ENCODE data around the gene GRID1. TPM values are rescaled to one million over a fixed set of nuclear protein-coding genes. Genes with fewer than 3 reads are reported as not detected.

Gene GRID1
- total RNA-seq, 1 experiment from 2014 or later: 0.17 TPM

DNA sequence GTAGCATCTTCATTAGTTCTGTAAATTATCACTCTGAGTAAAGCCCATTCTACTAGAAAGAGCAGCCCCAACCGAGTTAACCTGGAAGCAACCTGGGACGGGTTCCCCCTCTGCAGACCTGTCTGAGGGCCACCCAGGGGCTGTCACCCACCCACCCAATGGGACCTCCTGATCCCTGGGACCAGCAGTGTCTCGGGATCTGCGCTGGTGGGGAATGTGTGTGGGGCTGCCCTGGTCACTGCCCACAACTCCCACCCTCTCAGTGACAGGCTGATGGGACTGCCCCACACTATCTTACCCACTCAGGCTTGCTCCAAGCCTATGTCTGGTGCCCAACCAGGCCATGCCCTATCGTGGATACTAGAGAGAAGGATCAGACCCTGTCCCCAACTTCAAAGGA, 215.0 kb downstream of the GRID1 start:
- in situ Hi-C loops (cut with HindIII; ENCODE audit: low sequenced_read_pairs): no loop called here
- DNase-seq (ENCODE audit: low spot score): no peak

DNA sequence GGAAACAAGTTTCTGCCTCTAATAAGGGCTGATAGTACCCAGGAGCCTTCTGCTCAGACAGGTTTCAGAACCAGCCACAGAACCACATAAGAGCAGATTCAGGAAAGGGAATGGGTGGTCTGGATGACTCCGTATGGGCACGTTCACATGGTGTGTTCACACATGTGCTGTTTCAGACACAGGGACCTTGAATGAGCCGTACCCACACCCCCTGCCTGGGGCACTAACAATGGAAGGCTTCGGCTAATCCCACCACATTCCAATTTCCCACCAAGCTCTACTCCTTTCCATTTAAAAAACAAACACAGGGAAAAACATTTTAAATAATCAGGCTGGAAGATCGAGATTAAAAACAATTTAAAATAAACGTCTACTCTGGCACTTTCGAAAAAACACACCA, 217.3 kb downstream of the GRID1 start:
- in situ Hi-C loops (cut with HindIII; ENCODE audit: low sequenced_read_pairs): no loop called here
- DNase-seq (ENCODE audit: low spot score): no peak

DNA sequence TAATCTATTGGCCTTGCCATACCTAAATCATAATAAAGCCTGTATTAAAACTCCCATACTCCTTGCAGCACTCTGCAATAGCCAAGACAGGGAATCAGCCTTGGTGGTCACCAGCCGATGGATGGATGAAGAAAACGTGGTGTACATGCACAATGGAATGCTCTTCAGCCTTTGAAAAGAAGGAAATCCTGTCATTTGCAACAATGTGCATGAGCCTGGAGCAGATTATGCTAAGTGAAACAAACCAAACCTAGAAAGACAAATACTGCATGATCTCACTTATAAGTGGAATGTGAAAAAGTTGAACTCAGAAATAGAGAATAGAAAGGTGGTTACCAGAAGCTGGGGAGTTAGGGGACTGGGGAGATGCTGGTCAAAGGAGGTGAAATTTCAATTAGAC, 218.5 kb downstream of the GRID1 start:
- DNase-seq (ENCODE audit: low spot score): no peak
- in situ Hi-C loops (cut with HindIII; ENCODE audit: low sequenced_read_pairs): no loop called here

DNA sequence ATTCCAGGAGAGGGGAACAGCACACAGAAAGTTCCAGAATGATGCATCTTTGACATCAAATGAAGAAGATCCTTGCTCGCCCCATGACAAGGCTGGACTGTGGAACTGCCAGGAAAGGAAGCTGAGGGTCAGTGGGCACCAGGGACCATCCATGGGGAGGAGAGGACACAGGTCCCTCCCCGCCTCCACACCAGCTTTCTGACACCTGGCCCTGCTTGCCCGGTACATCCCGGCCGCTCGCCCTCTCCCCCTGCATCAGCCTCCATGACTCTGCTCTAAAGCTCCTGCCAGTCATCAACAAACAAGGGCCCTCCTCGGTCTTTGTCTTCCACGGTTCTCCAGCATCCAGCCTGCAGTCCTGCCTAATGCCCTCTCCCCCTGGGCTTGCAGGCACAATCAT, 222.3 kb downstream of the GRID1 start:
- no peak for DNase-seq (ENCODE audit: low spot score)
- in situ Hi-C loops (cut with HindIII; ENCODE audit: low sequenced_read_pairs): no loop called here

DNA sequence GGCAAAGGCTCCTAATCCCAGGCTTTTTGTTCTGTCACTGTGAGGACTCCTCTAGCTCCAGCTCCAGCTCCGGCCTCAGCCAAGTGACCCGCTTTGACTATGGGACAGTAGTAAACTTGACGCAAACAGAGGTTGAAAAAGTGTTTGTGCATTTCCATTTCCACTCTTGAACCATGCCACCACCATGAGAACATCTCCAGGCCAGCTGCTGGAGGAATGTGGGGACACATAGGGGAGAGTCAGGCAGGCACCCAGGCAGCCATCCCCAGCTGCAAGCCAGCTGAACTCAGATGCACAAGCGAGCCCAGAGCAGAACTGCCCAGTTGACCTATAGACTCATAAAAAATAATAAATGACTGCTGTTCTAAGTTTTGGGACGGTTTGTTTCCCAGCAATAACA, 224.7 kb downstream of the GRID1 start:
- in situ Hi-C loops (cut with HindIII; ENCODE audit: low sequenced_read_pairs): no loop called here
- no peak for DNase-seq (ENCODE audit: low spot score)

DNA sequence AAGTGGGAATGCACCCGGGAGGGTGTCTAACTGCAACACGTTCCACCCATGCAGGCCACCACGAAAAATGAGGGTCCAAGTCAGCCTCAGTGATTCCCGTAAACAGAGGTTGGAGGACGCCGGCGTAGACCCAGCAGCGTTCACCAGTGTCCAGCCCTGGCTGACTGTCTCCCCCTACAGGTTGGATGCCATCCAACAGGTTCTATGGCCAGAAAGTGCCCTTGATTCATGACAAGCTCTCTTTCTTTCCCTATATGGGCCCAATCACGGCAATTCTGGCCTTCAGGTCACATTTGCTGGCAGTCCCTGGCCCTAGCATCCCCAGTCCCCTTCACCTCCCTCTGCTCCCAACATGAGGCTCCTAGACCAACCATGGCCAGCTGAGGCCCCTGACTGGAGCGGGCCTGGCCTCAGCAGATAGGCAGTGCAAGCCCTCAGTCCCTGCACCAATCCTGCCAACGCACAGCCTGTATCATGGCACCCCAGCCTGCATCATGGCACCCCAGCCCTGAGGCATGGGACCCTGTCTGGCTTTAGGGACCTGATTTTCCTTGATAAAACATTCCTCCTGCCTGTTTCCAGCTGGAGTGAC, 227.4 kb downstream of the GRID1 start:
- peak; percentile 9 for DNase-seq (ENCODE audit: low spot score)
- in situ Hi-C loops (cut with HindIII; ENCODE audit: low sequenced_read_pairs): no loop called here

DNA sequence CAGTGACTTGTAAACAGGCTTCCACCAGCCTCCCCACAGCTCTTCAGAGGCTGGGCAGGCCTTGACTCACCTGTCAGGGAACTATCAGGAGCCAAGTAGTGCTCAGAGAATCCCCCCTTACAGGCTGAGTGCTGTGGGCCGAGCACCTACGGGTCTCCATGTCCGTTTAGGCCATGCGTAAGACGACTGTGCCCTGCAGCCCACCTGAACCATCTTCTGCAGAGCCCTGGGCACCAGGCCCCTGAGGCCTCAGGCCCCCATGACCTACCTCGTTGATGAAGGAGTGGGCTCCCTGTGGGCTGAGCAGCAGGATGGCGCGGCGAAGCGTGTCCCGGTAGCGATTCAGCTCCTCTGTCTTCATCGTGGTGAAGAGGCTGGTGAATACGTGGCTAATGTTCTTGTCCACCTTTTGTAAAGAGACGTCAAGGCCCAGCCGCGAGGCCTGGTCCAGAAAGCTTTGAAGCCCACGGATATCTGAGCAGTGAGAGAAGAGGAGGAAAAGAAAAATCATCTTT, 228.0 kb downstream of the GRID1 start:
- DNase-seq (ENCODE audit: low spot score): no peak
- in situ Hi-C loops (cut with HindIII; ENCODE audit: low sequenced_read_pairs): no loop called here

DNA sequence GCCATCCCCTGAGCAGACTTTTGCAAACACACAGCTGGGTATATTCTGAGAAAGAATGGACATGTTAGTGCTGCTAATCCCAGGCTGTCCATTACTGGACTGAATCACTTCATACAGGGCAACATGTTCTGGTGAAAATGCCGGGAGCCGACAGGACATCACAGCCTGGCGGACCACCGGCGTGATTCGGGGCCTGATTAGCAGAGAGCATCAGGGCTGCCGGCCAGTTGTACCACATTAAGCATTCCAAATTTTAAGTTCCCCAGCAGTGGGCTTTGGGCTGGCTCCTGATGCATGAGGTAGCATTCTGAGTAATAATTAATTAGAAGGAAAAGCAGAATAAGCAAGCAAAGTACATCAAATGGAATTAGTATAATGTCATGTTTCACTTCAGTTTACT, 229.0 kb downstream of the GRID1 start:
- no peak for DNase-seq (ENCODE audit: low spot score)
- in situ Hi-C loops (cut with HindIII; ENCODE audit: low sequenced_read_pairs): no loop called here

DNA sequence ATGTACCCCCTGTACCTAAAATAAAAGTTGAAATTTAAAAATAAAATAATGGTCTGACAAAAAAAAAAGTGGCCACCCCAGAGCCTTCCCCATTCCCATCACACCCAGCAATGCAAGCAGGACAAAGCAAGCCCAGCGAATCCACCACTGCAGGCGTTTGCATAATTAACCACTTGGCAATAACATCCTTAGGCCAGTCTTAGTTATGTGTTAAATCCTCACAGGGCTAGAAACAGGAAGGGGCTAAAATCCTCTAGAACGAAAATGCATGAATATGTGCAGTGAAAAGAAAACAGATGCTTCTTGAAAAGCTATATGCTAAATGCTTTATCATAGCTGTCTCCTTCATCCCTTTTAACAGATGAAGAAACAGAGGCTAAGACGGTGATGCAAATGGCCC, 229.7 kb downstream of the GRID1 start:
- no peak for DNase-seq (ENCODE audit: low spot score)
- in situ Hi-C loops (cut with HindIII; ENCODE audit: low sequenced_read_pairs): no loop called here

DNA sequence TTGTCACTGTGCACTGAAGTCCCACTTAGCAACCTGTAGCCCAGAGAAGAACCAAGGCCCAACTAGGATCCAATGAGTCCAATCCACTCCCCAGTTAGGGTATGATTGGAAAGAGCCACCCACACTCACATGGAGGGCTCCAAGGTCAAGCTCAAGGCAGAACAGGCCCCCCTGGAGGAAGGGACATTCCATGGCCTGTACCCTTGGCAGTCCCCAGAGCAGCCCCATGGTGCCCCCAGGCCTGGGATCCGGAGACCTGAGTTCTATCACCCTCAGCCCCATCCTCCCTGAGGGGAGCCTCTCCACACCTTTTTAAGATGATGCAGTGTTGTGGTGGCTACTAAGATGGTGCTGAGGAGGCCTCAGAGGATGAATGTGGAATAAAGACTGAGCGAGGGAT, 231.4 kb downstream of the GRID1 start:
- no peak for DNase-seq (ENCODE audit: low spot score)
- in situ Hi-C loops (cut with HindIII; ENCODE audit: low sequenced_read_pairs): no loop called here

DNA sequence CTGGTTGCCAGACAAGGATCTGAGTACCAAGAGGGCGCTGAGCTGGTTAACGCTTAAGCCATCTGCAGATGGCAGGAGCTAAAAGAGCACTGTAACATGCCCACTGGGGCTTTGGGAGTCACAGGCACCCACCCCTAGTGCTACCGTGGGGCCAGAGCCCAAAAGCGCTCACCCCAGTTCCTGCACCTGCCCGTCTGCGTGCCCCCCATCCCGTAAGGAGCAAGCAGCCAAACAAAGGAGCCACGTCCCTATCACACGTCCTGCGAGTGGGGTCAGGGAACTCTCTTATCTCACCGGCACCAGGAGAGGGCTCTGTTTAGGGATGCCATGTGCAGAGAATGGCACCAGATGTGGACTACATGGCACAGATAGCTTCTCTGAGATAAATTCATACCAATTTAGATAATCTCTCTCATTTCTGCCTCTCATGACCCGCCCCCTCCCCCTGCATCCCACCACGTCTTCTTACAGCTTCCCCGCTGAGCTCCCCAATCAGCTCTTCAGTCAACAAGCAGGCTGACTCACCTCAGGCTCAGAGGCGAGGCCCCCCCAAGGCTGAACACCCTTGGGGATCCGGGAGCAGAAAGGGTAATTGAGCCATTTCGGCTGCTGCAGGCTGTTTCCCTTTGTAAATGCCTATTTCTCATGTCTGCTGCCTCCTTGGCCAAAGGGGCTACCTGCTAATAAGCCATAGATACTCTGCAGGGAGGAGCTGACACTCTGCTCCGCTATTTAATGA, 235.7 kb downstream of the GRID1 start:
- DNase-seq (ENCODE audit: low spot score): no peak
- in situ Hi-C loops (cut with HindIII; ENCODE audit: low sequenced_read_pairs): no loop called here

DNA sequence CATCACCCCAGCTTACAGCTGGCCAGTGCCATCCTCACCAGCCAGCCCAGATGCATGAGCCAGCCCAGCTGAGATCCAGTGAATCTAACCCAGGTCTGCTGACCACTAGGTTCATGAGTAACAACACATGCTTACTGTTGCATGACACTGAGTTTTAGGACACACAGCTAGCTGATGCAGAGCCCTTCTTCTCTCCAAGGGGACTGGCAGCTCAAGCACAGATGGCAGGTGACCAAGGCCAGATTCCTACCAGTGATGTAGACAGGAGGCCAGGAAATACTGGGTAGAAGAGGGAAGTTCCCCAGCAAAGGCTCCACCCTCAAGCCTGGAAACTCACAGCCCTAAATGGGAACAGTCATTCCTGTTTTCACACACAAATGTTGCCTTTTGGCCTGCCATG, 236.6 kb downstream of the GRID1 start:
- in situ Hi-C loops (cut with HindIII; ENCODE audit: low sequenced_read_pairs): no loop called here
- no peak for DNase-seq (ENCODE audit: low spot score)

DNA sequence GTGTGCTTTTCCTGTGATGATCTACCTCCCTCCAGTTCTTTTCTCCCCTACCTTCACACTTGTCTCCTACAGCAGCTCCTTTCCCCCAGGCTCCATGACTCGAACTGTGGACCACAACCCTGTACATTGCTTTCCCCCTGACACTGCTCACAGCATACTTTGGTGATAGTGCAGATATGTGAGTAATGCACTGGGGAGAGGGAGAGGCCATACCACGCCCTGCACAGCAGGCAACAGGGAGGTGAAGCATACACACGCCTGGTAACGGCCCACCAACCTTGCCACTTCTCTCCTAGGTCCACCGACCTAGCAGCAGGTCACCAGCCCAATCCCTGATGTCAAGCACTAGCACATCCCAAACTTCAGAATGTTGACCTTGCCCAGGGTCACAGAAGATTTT, 238.2 kb downstream of the GRID1 start:
- in situ Hi-C loops (cut with HindIII; ENCODE audit: low sequenced_read_pairs): no loop called here
- no peak for DNase-seq (ENCODE audit: low spot score)

DNA sequence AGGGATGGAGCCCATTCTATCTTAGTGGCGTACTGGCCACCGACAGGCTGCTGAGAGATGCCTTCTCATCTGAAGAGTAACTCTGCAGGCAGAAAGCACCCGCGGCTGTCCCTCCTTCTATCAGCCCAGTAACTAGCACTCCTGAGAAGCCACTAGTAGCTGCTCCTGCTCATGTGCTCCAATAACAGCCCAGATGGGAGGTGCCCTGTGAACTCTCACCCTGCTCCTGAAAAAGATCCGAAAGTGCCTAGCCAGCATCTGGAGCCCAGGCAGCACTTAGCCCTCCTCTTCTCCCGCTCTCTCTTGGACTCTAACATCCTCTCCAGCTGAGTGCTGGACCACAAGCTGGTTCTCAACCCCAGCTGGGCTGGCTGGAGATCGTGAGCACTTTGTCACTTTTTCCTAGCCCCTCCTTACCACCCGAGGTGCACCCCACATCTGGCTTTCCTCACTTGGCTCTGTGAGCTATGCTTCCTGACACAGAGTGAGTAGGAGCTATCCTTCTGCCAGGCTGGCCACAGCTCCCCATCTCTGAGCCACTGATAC, 239.2 kb downstream of the GRID1 start:
- no peak for DNase-seq (ENCODE audit: low spot score)
- in situ Hi-C loops (cut with HindIII; ENCODE audit: low sequenced_read_pairs): no loop called here

DNA sequence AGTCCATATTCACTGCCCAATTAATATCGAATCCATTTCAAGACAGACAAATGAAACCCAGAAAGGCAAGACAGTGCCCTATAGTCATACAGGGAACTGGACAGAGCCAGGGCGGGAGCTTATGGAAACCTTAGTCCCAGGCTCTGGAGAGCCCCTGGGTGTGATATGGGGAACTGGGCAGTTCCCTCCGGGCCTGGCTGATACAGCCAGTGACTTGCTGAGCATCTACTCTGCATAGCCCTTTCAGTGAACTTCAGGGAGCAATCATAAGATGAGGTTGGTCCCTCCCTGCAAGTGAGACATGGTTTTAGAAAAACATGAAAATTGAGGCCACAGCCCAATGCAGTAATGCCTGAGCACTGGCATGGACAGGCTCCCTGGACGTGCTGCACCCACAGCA, 241.9 kb downstream of the GRID1 start:
- in situ Hi-C loops (cut with HindIII; ENCODE audit: low sequenced_read_pairs): no loop called here
- DNase-seq (ENCODE audit: low spot score): no peak

DNA sequence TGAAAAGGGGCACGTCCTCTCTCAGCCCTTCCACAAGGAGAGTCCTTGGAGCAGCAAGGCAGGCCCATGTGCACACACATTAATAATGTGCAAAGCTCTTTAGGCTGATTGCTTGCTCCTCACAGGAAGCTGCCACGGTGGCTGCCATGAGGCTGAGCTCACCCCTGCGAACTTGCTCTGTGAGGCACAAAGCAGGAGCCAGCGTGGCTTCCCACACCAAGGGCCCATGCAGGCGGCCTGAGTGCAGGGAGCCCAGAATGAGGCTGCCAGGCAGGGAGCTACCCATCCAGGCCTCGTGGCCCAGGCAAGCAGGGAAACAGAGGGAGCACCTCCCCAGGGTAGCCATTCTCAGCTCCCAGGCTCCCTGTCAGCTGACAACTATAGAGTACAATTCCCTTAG, 242.9 kb downstream of the GRID1 start:
- in situ Hi-C loops (cut with HindIII; ENCODE audit: low sequenced_read_pairs): no loop called here
- DNase-seq (ENCODE audit: low spot score): no peak

DNA sequence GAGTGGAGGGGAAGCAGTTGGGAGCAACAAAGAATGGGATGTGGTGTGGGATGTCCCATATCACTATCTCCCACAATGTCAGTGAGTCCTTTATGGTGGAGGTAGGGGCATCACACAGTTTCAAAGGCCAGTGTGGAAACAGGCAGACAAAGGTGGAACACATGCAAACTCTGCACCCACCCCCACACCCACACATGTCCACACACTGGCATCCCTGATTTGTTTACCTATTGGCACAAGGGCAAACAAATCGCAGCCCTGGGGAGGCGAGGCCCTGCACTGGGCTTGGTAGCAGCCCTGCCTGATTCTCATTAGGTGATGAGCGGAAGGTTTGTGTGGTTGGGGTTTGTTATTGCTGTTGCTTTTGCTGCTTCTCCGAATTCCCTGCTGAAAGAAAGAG, 243.3 kb downstream of the GRID1 start:
- in situ Hi-C loops (cut with HindIII; ENCODE audit: low sequenced_read_pairs): no loop called here
- no peak for DNase-seq (ENCODE audit: low spot score)

DNA sequence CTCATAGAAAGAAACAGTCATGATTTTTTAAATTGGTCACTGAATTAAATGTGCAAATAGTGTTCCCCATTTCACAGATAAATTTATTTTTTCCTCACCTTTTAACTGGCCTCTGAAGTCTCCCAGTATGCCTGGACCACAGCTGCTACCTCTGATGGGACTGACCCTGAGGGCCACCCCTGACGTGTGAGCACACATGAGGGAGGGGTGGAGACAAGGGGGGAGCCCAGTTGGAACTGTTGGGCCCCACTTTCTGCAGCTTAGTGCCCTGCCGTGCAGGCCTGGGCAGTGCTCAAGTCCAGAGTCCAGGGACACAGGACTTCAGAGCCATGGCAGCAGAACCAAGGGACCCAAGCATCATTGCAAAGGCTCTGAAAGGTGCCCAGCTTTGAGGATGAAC, 243.9 kb downstream of the GRID1 start:
- in situ Hi-C loops (cut with HindIII; ENCODE audit: low sequenced_read_pairs): no loop called here

DNA sequence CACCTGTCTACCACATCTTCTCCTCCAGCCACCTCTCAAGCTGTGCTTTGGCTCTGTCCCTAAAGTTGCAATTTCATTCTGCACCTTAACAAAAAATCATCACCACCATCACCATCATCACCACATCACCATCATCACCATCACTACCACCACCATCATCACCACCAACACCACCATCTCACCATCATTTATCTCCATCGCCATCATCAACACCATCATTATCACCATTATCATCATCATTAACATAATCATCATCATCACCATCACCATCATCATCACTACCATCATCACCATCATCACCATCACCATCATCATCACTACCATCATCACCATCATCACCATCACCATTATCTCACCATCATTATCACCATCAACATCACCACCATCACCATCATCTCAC, 245.4 kb downstream of the GRID1 start:
- in situ Hi-C loops (cut with HindIII; ENCODE audit: low sequenced_read_pairs): no loop called here

More for the DNA sequence above, 243.9 kb downstream of the GRID1 start:
- no peak for DNase-seq (ENCODE audit: low spot score)

DNA sequence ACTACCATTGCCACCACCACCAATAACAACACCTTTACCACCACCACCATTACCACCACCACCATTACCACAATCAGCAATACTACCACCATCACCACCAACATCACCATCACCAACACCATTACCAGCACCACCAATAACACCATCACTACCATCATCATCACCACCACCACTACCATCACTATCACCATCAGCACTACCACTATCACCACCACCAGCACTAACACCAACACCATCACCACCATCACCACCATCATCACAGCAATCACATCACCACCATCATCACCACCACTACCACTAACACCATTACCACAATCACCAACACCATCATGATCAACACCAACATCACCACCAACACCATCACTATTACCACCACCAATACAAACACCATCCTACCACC, 249.5 kb downstream of the GRID1 start:
- DNase-seq (ENCODE audit: low spot score): no peak
- in situ Hi-C loops (cut with HindIII; ENCODE audit: low sequenced_read_pairs): no loop called here

More for the DNA sequence above, 245.4 kb downstream of the GRID1 start:
- no peak for DNase-seq (ENCODE audit: low spot score)

DNA sequence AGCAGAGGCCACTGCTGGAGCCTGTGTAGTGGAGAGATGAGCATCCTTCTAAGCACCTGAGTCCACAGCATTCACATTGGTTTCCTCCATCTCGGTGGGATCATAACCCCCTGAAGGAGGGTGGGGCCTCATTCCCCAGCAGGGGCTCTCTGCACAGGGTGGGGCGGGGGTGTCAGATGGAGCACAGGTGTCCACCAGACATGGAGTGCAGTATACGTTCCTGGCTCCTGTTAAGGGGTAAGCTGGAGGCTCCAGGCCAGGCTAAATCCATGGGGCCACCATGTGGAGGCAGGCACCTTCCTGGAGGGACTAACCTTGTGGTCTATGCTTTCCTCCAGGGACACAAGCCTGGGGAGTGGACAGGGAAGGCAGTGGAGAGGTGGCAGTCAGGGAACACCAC, 252.6 kb downstream of the GRID1 start:
- in situ Hi-C loops (cut with HindIII; ENCODE audit: low sequenced_read_pairs): no loop called here
- DNase-seq (ENCODE audit: low spot score): no peak

Measured in G401 (cell line).